Trophoblast cell (in vitro differentiated cells and primary cell): ENCODE data around the gene MTHFD2L.

Source experiments
- DNase-seq, 2 donors: peaks; one replicate each; pipeline ENCODE4 v3.0.0-alpha.2; 2016
- H2AFZ ChIP-seq: 2 replicates; pipeline ENCODE4 v1.6.1; 2013; ENCODE audit warnings: low read length, moderate library complexity, mild to moderate bottlenecking; ENCODE audit not compliant: insufficient read depth, poor library complexity
- H2AK5ac ChIP-seq: 2 replicates; pipeline ENCODE4 v1.6.1; 2013; ENCODE audit warnings: mild to moderate bottlenecking, low read length
- H2BK120ac ChIP-seq: 2 replicates; pipeline ENCODE4 v1.6.1; 2013; ENCODE audit warnings: low read length, mild to moderate bottlenecking, moderate library complexity; ENCODE audit not compliant: insufficient read depth, poor library complexity
- H2BK12ac ChIP-seq: 2 replicates; pipeline ENCODE4 v1.6.1; 2013; ENCODE audit warnings: mild to moderate bottlenecking, low read length, moderate library complexity
- H2BK5ac ChIP-seq: 2 replicates; pipeline ENCODE4 v1.6.1; 2013; ENCODE audit warnings: low read length, low read depth, moderate library complexity, mild to moderate bottlenecking; ENCODE audit not compliant: poor library complexity
- H3K14ac ChIP-seq: 2 replicates; pipeline ENCODE4 v1.6.1; 2013; ENCODE audit warnings: mild to moderate bottlenecking, low read length
- H3K18ac ChIP-seq: 2 replicates; pipeline ENCODE4 v1.6.1; 2013; ENCODE audit warnings: mild to moderate bottlenecking, low read length
- H3K23ac ChIP-seq: 2 replicates; pipeline ENCODE4 v1.6.1; 2013; ENCODE audit warnings: low read length
- H3K27ac ChIP-seq: 2 replicates; pipeline ENCODE4 v1.5.1; 2013; ENCODE audit warnings: low read depth, mild to moderate bottlenecking, inconsistent platforms, low read length, moderate library complexity
- H3K27me3 ChIP-seq: 2 replicates; pipeline ENCODE4 v1.6.1; 2013; ENCODE audit warnings: inconsistent platforms, mild to moderate bottlenecking, low read length, moderate library complexity; ENCODE audit not compliant: insufficient read depth
- H3K36me3 ChIP-seq, 2 experiments: 1 replicate in 1 of 2; 2 replicates in 1 of 2; pipeline ENCODE4 v1.6.1; 2013; ENCODE audit warnings: low read length in 2 of 2, mild to moderate bottlenecking in 2 of 2, moderate library complexity in 1 of 2; ENCODE audit not compliant: insufficient read depth in 2 of 2, control insufficient read depth in 1 of 2
- H3K4ac ChIP-seq: 2 replicates; pipeline ENCODE4 v1.6.1; 2013; ENCODE audit warnings: low read depth, mild to moderate bottlenecking, low read length, moderate library complexity
- H3K4me1 ChIP-seq, 2 experiments: 1 replicate in 1 of 2; 2 replicates in 1 of 2; pipeline ENCODE4 v1.6.1; 2013; ENCODE audit warnings: low read length in 2 of 2, mild to moderate bottlenecking in 2 of 2, moderate library complexity in 1 of 2; ENCODE audit not compliant: insufficient read depth in 2 of 2, control insufficient read depth in 1 of 2
- H3K4me2 ChIP-seq: 2 replicates; pipeline ENCODE4 v1.6.1; 2013; ENCODE audit warnings: inconsistent platforms, mild to moderate bottlenecking, low read length, moderate library complexity
- H3K4me3 ChIP-seq: 2 replicates; pipeline ENCODE4 v1.5.1; 2013; ENCODE audit warnings: mild to moderate bottlenecking, low read depth, low read length, inconsistent platforms
- H3K79me1 ChIP-seq: one replicate; pipeline ENCODE4 v1.6.1; 2013; ENCODE audit warnings: low read length
- H3K79me2 ChIP-seq: 2 replicates; pipeline ENCODE4 v1.6.1; 2013; ENCODE audit warnings: low read length, mild to moderate bottlenecking; ENCODE audit not compliant: control insufficient read depth, insufficient read depth, poor library complexity
- H3K9ac ChIP-seq: 2 replicates; pipeline ENCODE4 v1.6.1; 2013; ENCODE audit warnings: mild to moderate bottlenecking, low read length
- H3K9me3 ChIP-seq: 2 replicates; pipeline ENCODE4 v1.6.1; 2013; ENCODE audit warnings: low read depth, mild to moderate bottlenecking, control low read depth, inconsistent platforms, low read length; ENCODE audit not compliant: insufficient read depth
- H4K12ac ChIP-seq: 2 replicates; pipeline ENCODE4 v1.6.1; 2013; ENCODE audit warnings: low read depth, mild to moderate bottlenecking, low read length, moderate library complexity
- H4K8ac ChIP-seq: 2 replicates; pipeline ENCODE4 v1.6.1; 2013; ENCODE audit warnings: low read depth, mild to moderate bottlenecking, low read length, moderate library complexity
- H4K91ac ChIP-seq: one replicate; pipeline ENCODE4 v1.6.1; 2013; ENCODE audit warnings: low read depth, mild to moderate bottlenecking, low read length, moderate library complexity
- WGBS: extraction: QIAGEN DNeasy Blood & Tissue Kit; methylation state at CpG from one replicate; pipeline ENCODE4 v1.1.7; 2013; ENCODE audit warnings: missing lambda C conversion rate; ENCODE audit not compliant: insufficient read length, insufficient coverage; ENCODE audit errors: extremely low coverage; 5-methylcytosine and 5-hydroxymethylcytosine counted together

MTHFD2L gene

GRCh38 chr4:74152836-74153235 lies 5.1 kb upstream of the MTHFD2L start:
- no peak overlapping the region for H3K23ac ChIP-seq
- no peak overlapping the region for H2AFZ ChIP-seq
- peaks cover 2% of the 10 kb centered on the region for H3K79me2 ChIP-seq
- H3K9ac ChIP-seq = no peak overlapping the region
- no peak overlapping the region for H2BK120ac ChIP-seq
- no peak for DNase-seq
- no peak overlapping the region for H4K8ac ChIP-seq
- H2BK12ac ChIP-seq = no peak overlapping the region
- no peak overlapping the region for H3K27ac ChIP-seq
- H3K14ac ChIP-seq = no peak overlapping the region
- no peaks in the 10 kb centered on the region for H3K27me3 ChIP-seq
- peaks cover 3% of the 10 kb centered on the region for H3K79me1 ChIP-seq
- no peak overlapping the region for H4K12ac ChIP-seq
- no peak overlapping the region for H3K4me2 ChIP-seq
- no peak overlapping the region for H3K4me3 ChIP-seq
- no peaks in the 10 kb centered on the region for H3K9me3 ChIP-seq
- no peaks in the 10 kb centered on the region for H3K4me1 ChIP-seq
- H2AK5ac ChIP-seq = no peak overlapping the region
- H4K91ac ChIP-seq = no peak overlapping the region
- no peak overlapping the region for H3K4ac ChIP-seq
- no peak overlapping the region for H2BK5ac ChIP-seq
- no peak overlapping the region for H3K18ac ChIP-seq
- H3K36me3 ChIP-seq = no peaks in the 10 kb centered on the region

- Histone ChIP-seq H3K4me1 (no peaks in the 10 kb centered on the region), H4K8ac (no peak overlapping the region), H3K79me2 (peaks cover 7% of the 10 kb centered on the region), H4K91ac (no peak overlapping the region), H3K4me3 (no peak overlapping the region), H3K9ac (no peak overlapping the region), H3K36me3 (peaks cover 0 to 1% of the 10 kb centered on the region in 2 experiments), H2AK5ac (no peak overlapping the region), H2BK120ac (no peak overlapping the region), H3K9me3 (no peaks in the 10 kb centered on the region), H2AFZ (no peak overlapping the region), H3K4me2 (no peak overlapping the region), H2BK12ac (no peak overlapping the region), H2BK5ac (no peak overlapping the region), H3K18ac (no peak overlapping the region), H4K12ac (no peak overlapping the region), H3K27me3 (no peaks in the 10 kb centered on the region), H3K27ac (no peak overlapping the region), H3K14ac (no peak overlapping the region), H3K23ac (no peak overlapping the region), H3K4ac (no peak overlapping the region), H3K79me1 (peaks cover 7% of the 10 kb centered on the region)
- WGBS = no CpG with 5 or more reads among the region's 2 CpGs
- DNase-seq = no peak
Observed at GRCh38 chr4:74156521-74156920, 1.4 kb upstream of the MTHFD2L start.

GRCh38 chr4:74157154-74157553 lies 764 bp upstream of the MTHFD2L start:
- Histone ChIP-seq H3K9ac (no peak overlapping the region), H2BK5ac (no peak overlapping the region), H2BK120ac (no peak overlapping the region), H4K91ac (no peak overlapping the region), H3K27me3 (no peaks in the 10 kb centered on the region), H3K4ac (no peak overlapping the region), H3K14ac (no peak overlapping the region), H3K18ac (no peak overlapping the region), H3K79me2 (peaks cover 7% of the 10 kb centered on the region), H3K23ac (no peak overlapping the region), H2AK5ac (no peak overlapping the region), H3K4me1 (no peaks in the 10 kb centered on the region), H4K12ac (peak overlapping the region; percentile 5), H3K9me3 (no peaks in the 10 kb centered on the region), H3K36me3 (peaks cover 0 to 1% of the 10 kb centered on the region in 2 experiments), H3K79me1 (peaks cover 7% of the 10 kb centered on the region), H3K4me3 (no peak overlapping the region), H4K8ac (peak overlapping the region; percentile 48), H3K27ac (peak overlapping the region; percentile 82), H3K4me2 (peak overlapping the region; percentile 87), H2BK12ac (no peak overlapping the region), H2AFZ (no peak overlapping the region)
- no CpG with 5 or more reads among the region's 2 CpGs for WGBS
- DNase-seq = peak in 1 of 2 donors; percentile 2

- Histone ChIP-seq H4K12ac (peak overlapping the region; percentile 73), H3K4me2 (peak overlapping the region; percentile 62), H3K4ac (peak overlapping the region; percentile 97), H3K23ac (no peak overlapping the region), H3K27me3 (no peaks in the 10 kb centered on the region), H3K79me2 (peaks cover 7% of the 10 kb centered on the region), H3K79me1 (peaks cover 7% of the 10 kb centered on the region), H2BK5ac (peak overlapping the region; percentile 79), H3K4me1 (no peaks in the 10 kb centered on the region), H3K9ac (peak overlapping the region; percentile 94), H3K18ac (peak overlapping the region; percentile 89), H2BK120ac (peak overlapping the region; percentile 89), H4K8ac (peak overlapping the region; percentile 83), H3K14ac (peak overlapping the region; percentile 89), H4K91ac (peak overlapping the region; percentile 95), H3K27ac (peak overlapping the region; percentile 86), H3K36me3 (peaks cover 0 to 1% of the 10 kb centered on the region in 2 experiments), H2BK12ac (no peak overlapping the region), H2AK5ac (no peak overlapping the region), H2AFZ (peak overlapping the region; percentile 84), H3K4me3 (peak overlapping the region; percentile 96), H3K9me3 (no peaks in the 10 kb centered on the region)
- peak in 1 of 2 donors; percentile 1 for DNase-seq
- no CpG with 5 or more reads among the region's 15 CpGs for WGBS
Observed at GRCh38 chr4:74158466-74159142, 686 bp downstream of the MTHFD2L start.
